GM23338 (cell line): Measurements from ENCODE around the gene C1orf198.

Experiments used
- CREB1 ChIP-seq: fragments of 250-450 bp; sonication (Bioruptor Pico); IDR thresholded peaks from 2 replicates; pipeline ENCODE4 v1.5.0; 2020; ENCODE audit warnings: low read depth, mild to moderate bottlenecking, moderate library complexity
- CTCF ChIP-seq, 2 experiments: fragments of 200-600 bp in 1 of 2; sonication (generic) in 1 of 2; conservative IDR thresholded peaks; 2 replicates each; pipeline versions ENCODE4 v1.5.1 to v1.6.1; 2016 to 2017; ENCODE audit warnings: antibody characterized with exemption in 2 of 2, low read depth in 2 of 2, mild to moderate bottlenecking in 2 of 2, moderate library complexity in 1 of 2
- ETS1 ChIP-seq: IDR thresholded peaks from 2 replicates; pipeline ENCODE4 v1.6.1; 2016; ENCODE audit warnings: antibody characterized with exemption
- EZH2 ChIP-seq: fragments of 200-600 bp; sonication (generic); IDR thresholded peaks from one replicate; pipeline ENCODE4 v1.8.0; 2017; ENCODE audit warnings: antibody characterized with exemption, mild to moderate bottlenecking, low read depth; ENCODE audit not compliant: unreplicated experiment
- EZH2phosphoT487 ChIP-seq: fragments of 200-600 bp; sonication (generic); IDR thresholded peaks from one replicate; pipeline ENCODE4 v1.8.1; 2018; ENCODE audit warnings: antibody characterized with exemption; ENCODE audit not compliant: unreplicated experiment
- JUNB ChIP-seq: IDR thresholded peaks from one replicate; pipeline ENCODE4 v1.6.1; 2016; ENCODE audit warnings: antibody characterized with exemption; ENCODE audit not compliant: unreplicated experiment
- NANOG ChIP-seq: IDR thresholded peaks from 2 replicates; pipeline ENCODE4 v1.6.1; 2016; ENCODE audit warnings: antibody characterized with exemption, borderline replicate concordance
- POLR2AphosphoS5 ChIP-seq: IDR thresholded peaks from 2 replicates; pipeline ENCODE4 v1.6.1; 2016; ENCODE audit warnings: antibody characterized with exemption, low read depth
- REST ChIP-seq: IDR thresholded peaks from one replicate; pipeline ENCODE4 v1.6.1; 2018; ENCODE audit warnings: antibody characterized with exemption; ENCODE audit not compliant: unreplicated experiment
- STAT1 ChIP-seq: IDR thresholded peaks from one replicate; pipeline ENCODE4 v1.6.1; 2016; ENCODE audit warnings: antibody characterized with exemption; ENCODE audit not compliant: unreplicated experiment
- ZNF114 ChIP-seq: fragments of 250-450 bp; sonication (Bioruptor Pico); IDR thresholded peaks from 2 replicates; pipeline ENCODE4 v1.5.0; 2020; ENCODE audit warnings: mild to moderate bottlenecking, moderate library complexity
- ZNF331 ChIP-seq: fragments of 250-450 bp; sonication (Bioruptor Pico); IDR thresholded peaks from 2 replicates; pipeline ENCODE4 v1.5.0; 2020; ENCODE audit warnings: low read depth, mild to moderate bottlenecking, moderate library complexity

GRCh38 chr1:230804396-230804795 lies 63.9 kb downstream of the C1orf198 start:
- TF ChIP-seq CTCF (conservative IDR thresholded peaks at IDR 0.05; ENCODE audit: low read depth in 2 of 2) (no peak), EZH2phosphoT487 (no peak), ZNF114 (CRISPR knock-in tag) (no peak), POLR2AphosphoS5 (no peak), JUNB (no peak), CREB1 (no peak), ETS1 (no peak), EZH2 (no peak), STAT1 (no peak), ZNF331 (CRISPR knock-in tag) (no peak), NANOG (no peak), REST (no peak)
